Skeletal muscle tissue (tissue), 4 donors: ENCODE data around the gene MAP3K13. TPM values are rescaled to one million over a fixed set of nuclear protein-coding genes. Genes with fewer than 3 reads are reported as not detected.
"Not testable (repeated sequence)": the region's sequence is repeated elsewhere in the genome, so short reads cannot be mapped to it uniquely, and the experiment has no call there.

Experiments
- H3K27ac ChIP-seq: one replicate; pipeline ENCODE4 v1.7.0; 2013; ENCODE audit warnings: mild to moderate bottlenecking, low read depth, low read length, inconsistent platforms
- H3K27me3 ChIP-seq, 3 donors: one replicate each; pipeline ENCODE4 v1.7.0; 2013; ENCODE audit warnings: low read length in 3 of 3; ENCODE audit not compliant: control insufficient read depth in 3 of 3, insufficient read depth in 3 of 3
- H3K36me3 ChIP-seq, 3 donors: one replicate each; pipeline ENCODE4 v1.7.0; 2013; ENCODE audit warnings: low read length in 3 of 3; ENCODE audit not compliant: control insufficient read depth in 3 of 3, insufficient read depth in 3 of 3
- H3K4me1 ChIP-seq, 3 donors: one replicate each; pipeline ENCODE4 v1.7.0; 2013; ENCODE audit warnings: low read length in 3 of 3, mild to moderate bottlenecking in 3 of 3; ENCODE audit not compliant: control insufficient read depth in 3 of 3, insufficient read depth in 3 of 3
- H3K4me3 ChIP-seq, 3 donors: one replicate each; pipeline ENCODE4 v1.7.0; 2013; ENCODE audit warnings: low read length in 3 of 3
- H3K9ac ChIP-seq, 3 donors: one replicate each; pipeline ENCODE4 v1.7.0; 2013; ENCODE audit warnings: low read length in 3 of 3, mild to moderate bottlenecking in 3 of 3, moderate library complexity in 2 of 3, low read depth in 1 of 3
- H3K9me3 ChIP-seq, 3 donors: one replicate each; pipeline ENCODE4 v1.7.0; 2013; ENCODE audit warnings: low read length in 3 of 3; ENCODE audit not compliant: control insufficient read depth in 3 of 3
- total RNA-seq: library from RNA; depleted of rRNA; stranded (reverse); fragments of >200 nt; gene quantifications from one replicate; pipeline ENCODE4 v1.2.3, GENCODE V29; 2014
- donor health status: Osteomylitis.

Gene MAP3K13
- total RNA-seq, 1 donor from 2014 or later = 9.9 TPM

GRCh38 chr3:185469542-185469941, 106.6 kb downstream of the MAP3K13 start:
- Histone ChIP-seq H3K36me3 (peaks cover 19 to 45% (median 35%) of the 10 kb centered on the region in 3 donors), H3K27ac (no peak overlapping the region), H3K4me3 (no peak overlapping the region), H3K27me3 (no peaks in the 10 kb centered on the region), H3K9me3 (no peaks in the 10 kb centered on the region), H3K9ac (no peak overlapping the region), H3K4me1 (no peaks in the 10 kb centered on the region)

- Histone ChIP-seq H3K27me3 (no peaks in the 10 kb centered on the region), H3K36me3 (peaks cover 19 to 46% (median 37%) of the 10 kb centered on the region in 3 donors), H3K9me3 (no peaks in the 10 kb centered on the region), H3K4me1 (no peaks in the 10 kb centered on the region), H3K9ac (no peak overlapping the region), H3K4me3 (no peak overlapping the region), H3K27ac (no peak overlapping the region)
Measured at GRCh38 chr3:185470323-185470722, 107.4 kb downstream of the MAP3K13 start.

- Histone ChIP-seq H3K9me3 (no peaks in the 10 kb centered on the region), H3K36me3 (peaks cover 10 to 35% (median 30%) of the 10 kb centered on the region in 3 donors), H3K4me3 (no peak overlapping the region), H3K27me3 (no peaks in the 10 kb centered on the region), H3K9ac (no peak overlapping the region), H3K4me1 (no peaks in the 10 kb centered on the region), H3K27ac (no peak overlapping the region)
Measured at GRCh38 chr3:185473290-185473815, 110.4 kb downstream of the MAP3K13 start.

- H3K27ac ChIP-seq, H3K4me1 ChIP-seq, H3K9ac ChIP-seq, H3K9me3 ChIP-seq, H3K4me3 ChIP-seq, H3K27me3 ChIP-seq: not testable (repeated sequence)
- peaks cover 10 to 35% (median 25%) of the 10 kb centered on the region in 3 donors for H3K36me3 ChIP-seq
Measured at GRCh38 chr3:185474922-185475321, 112.0 kb downstream of the MAP3K13 start.

GRCh38 chr3:185477316-185477715, 114.4 kb downstream of the MAP3K13 start:
- H3K4me3 ChIP-seq = no peak overlapping the region
- peaks cover 18 to 45% (median 38%) of the 10 kb centered on the region in 3 donors for H3K36me3 ChIP-seq

GRCh38 chr3:185479373-185479945, 116.5 kb downstream of the MAP3K13 start:
- H3K4me3 ChIP-seq = no peak overlapping the region
- H3K9me3 ChIP-seq = no peaks in the 10 kb centered on the region
- H3K36me3 ChIP-seq = peaks cover 11 to 35% (median 32%) of the 10 kb centered on the region in 3 donors
- no peak overlapping the region for H3K27ac ChIP-seq
- H3K9ac ChIP-seq = no peak overlapping the region
- H3K4me1 ChIP-seq = no peaks in the 10 kb centered on the region
- H3K27me3 ChIP-seq = no peaks in the 10 kb centered on the region

More at GRCh38 chr3:185477316-185477715, 114.4 kb downstream of the MAP3K13 start:
- Histone ChIP-seq H3K9me3 (no peaks in the 10 kb centered on the region), H3K9ac (no peak overlapping the region), H3K27me3 (no peaks in the 10 kb centered on the region), H3K27ac (no peak overlapping the region), H3K4me1 (no peaks in the 10 kb centered on the region)

- Histone ChIP-seq H3K27me3 (no peaks in the 10 kb centered on the region), H3K4me3 (no peak overlapping the region), H3K4me1 (no peaks in the 10 kb centered on the region), H3K27ac (no peak overlapping the region), H3K9ac (no peak overlapping the region), H3K36me3 (peaks cover 18 to 49% (median 43%) of the 10 kb centered on the region in 3 donors), H3K9me3 (no peaks in the 10 kb centered on the region)
Measured at GRCh38 chr3:185484296-185484695, 121.4 kb downstream of the MAP3K13 start.

- H3K9me3 ChIP-seq = no peaks in the 10 kb centered on the region
- H3K36me3 ChIP-seq = peaks cover 17 to 53% (median 53%) of the 10 kb centered on the region in 3 donors
- H3K27ac ChIP-seq = no peak overlapping the region
- H3K4me1 ChIP-seq = no peaks in the 10 kb centered on the region
- no peaks in the 10 kb centered on the region for H3K27me3 ChIP-seq
- H3K9ac ChIP-seq = no peak overlapping the region
- H3K4me3 ChIP-seq = no peak overlapping the region
Measured at GRCh38 chr3:185486394-185486793, 123.5 kb downstream of the MAP3K13 start.

GRCh38 chr3:185488465-185488864, 125.5 kb downstream of the MAP3K13 start:
- Histone ChIP-seq H3K4me3 (no peak overlapping the region), H3K9ac (no peak overlapping the region), H3K27me3 (no peaks in the 10 kb centered on the region), H3K36me3 (peaks cover 25 to 54% (median 49%) of the 10 kb centered on the region in 3 donors), H3K9me3 (no peaks in the 10 kb centered on the region), H3K27ac (no peak overlapping the region), H3K4me1 (no peaks in the 10 kb centered on the region)

- H3K9ac ChIP-seq = no peak overlapping the region
- H3K9me3 ChIP-seq = no peaks in the 10 kb centered on the region
- H3K27me3 ChIP-seq = no peaks in the 10 kb centered on the region
- H3K27ac ChIP-seq = no peak overlapping the region
- H3K4me3 ChIP-seq = no peak overlapping the region
- H3K4me1 ChIP-seq = no peaks in the 10 kb centered on the region
- H3K36me3 ChIP-seq = peaks cover 32 to 64% (median 56%) of the 10 kb centered on the region in 3 donors
Measured at GRCh38 chr3:185489462-185489861, 126.5 kb downstream of the MAP3K13 start.
